GM11168 (cell line): Measurements from ENCODE around the gene OR7A17.

Experiments used
- in situ Hi-C: fragments of 300-500 bp; cut with MboI; formaldehyde crosslinking; loops from one replicate; pipeline ENCODE4 v1.12.0; 2022; ENCODE audit warnings: low sequenced_read_pairs; ENCODE audit not compliant: unreplicated experiment

OR7A17 gene

DNA sequence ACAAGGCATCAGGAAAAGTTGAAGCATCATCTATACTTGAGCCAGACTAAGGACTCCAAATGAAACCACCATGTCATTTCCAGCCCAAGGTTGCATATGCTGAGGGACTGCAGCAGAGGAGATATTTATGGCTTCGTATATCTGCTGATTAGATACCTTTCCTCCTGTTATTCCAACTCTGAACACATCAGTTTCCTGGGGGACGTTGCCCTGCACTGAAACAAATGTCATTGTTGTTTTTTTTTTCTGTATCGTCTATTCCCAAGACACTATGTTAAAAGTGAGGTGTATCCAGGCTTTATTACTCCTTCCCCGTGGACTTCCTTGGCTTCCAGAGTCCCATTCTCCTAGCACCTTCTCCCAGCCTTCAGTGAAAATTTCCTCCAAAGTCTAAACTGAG is at the start of gene OR7A17:
Gene OR7A17 (minus strand): TSS at position 101 of the 400 bp plus-strand sequence. CDS start 4,777 bp downstream, outside the sequence.
- in situ Hi-C loops, result no loop called here

GRCh38 chr19:14933506-14933905 is 47.6 kb upstream of the OR7A17 start:
- in situ Hi-C loops, result no loop called here

- in situ Hi-C loops, result no loop called here
These were observed 30.9 kb upstream of the OR7A17 start for GRCh38 chr19:14916848-14917247.

DNA sequence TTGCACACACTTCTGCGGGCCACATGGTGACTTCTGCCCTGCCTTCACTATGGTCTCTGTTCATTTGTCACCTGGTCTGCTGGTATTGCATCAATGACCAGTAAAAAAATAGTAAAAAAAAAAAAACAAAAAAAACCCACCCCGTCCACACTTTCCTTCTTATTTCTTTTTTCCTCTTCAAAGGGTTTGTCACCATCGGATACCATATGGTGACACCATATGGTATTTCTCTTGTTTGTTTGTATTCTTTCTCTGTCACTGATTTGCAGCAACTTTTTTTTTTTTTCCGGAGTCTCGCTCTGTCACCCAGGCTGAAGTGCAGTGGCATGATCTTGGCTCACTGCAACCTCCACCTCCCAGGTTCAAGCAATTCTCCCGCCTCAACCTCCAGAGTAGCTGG is 29.2 kb upstream of the OR7A17 start:
- in situ Hi-C loops, result no loop called here

GRCh38 chr19:14906711-14907110 is 20.8 kb upstream of the OR7A17 start:
- in situ Hi-C loops, result no loop called here

DNA sequence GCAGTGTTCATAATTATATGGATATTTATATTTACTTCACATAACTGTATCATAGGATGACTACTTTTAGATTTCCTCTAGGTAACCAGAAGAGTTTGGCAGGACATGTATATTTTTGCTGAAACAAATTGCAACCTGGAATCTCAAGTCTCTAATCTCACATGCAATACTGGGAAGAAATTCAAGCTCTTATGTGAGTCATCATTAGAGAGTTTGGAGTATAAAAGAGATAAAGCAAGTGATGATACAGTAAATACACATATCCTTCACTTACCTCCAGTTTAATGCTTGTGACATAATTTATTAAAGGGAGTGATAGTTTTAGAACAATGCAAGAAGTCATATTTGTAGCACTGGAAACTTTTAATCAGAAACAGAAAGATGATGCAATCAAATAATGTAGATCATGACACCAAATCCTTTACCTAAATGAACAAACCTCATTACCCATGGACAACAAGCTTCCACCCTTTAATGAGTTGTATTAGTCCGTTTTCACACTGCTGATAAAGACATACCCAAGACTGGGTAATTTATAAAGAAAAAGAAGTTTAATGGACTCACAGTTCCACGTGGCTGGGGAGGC is 15.8 kb upstream of the OR7A17 start:
- in situ Hi-C loops, result no loop called here

GRCh38 chr19:14890643-14891379 is 4.9 kb upstream of the OR7A17 start:
- in situ Hi-C loops, result no loop called here

GRCh38 chr19:14889994-14890642 is 4.2 kb upstream of the OR7A17 start:
- in situ Hi-C loops, result no loop called here

DNA sequence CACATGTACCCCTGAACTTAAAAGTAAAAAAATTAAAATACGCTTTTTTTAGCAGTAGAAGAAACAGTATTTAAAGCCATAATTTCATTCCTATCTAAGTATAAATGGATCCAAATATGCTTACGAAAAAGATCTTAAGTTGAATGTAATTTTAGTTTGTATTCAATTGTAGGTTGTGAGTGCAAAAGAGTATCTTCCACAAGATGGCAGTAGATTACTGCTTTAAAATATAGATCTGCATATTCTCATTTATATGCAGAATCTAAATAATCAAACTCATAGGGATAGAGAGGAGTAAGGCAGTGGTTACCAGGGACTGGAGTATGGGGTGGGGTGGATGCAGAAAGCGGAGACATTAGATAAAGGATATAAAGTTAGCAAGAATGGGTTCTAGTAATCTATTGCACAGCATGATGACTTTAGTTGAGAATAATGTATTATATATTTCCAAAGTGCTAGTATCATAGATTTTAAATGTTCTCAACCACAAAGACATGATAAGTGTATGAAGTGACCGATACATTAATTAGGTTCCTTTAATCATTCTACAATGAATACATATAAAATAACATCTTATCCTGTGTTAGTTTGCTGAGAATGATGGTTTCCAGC is 14.2 kb downstream of the OR7A17 start:
- in situ Hi-C loops, result no loop called here

- in situ Hi-C loops, result no loop called here
These were observed 17.4 kb downstream of the OR7A17 start for GRCh38 chr19:14868497-14868896.

DNA sequence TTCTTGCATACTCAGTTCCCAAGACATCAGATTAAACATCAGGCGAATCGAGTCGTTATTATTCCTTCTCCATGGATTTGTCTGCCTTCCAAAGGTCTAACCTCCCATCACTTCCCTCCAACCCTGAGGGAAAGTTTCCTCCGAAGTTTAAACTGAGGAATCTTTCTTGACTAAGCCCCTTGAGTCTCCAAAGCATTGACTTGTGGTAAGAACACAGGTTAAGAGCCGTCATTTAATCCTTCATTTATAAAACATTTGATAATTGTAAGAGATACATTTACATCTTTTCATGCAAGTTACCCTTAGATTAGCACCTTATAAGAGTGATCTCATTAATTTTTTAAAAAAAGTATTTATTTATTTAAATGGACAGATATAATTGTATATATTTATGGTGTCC is 37.1 kb downstream of the OR7A17 start, which contains the start of gene OR7A10:
Gene OR7A10 (minus strand): TSS at position 101 of the 400 bp plus-strand sequence. CDS start 7,045 bp downstream, outside the sequence.
- in situ Hi-C loops, result no loop called here

DNA sequence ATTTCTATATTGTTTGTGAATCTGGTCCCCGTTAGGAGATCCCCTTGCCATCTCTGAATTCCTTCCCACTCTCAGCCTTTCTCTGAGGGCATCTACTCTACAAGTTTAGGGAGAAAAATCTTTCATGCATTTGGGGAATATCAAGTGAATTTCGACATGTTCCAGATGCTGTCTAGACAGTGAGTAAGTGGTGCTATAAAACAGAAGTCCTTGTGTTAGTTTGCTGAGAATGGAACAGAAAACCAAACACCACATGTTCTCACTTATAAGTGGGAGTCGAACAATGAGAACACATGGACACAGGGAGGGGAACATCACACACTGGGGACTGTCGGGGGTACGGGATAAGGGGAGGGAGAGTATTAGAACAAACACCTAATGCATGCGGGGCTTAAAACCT is 42.4 kb downstream of the OR7A17 start:
- in situ Hi-C loops, result no loop called here

DNA sequence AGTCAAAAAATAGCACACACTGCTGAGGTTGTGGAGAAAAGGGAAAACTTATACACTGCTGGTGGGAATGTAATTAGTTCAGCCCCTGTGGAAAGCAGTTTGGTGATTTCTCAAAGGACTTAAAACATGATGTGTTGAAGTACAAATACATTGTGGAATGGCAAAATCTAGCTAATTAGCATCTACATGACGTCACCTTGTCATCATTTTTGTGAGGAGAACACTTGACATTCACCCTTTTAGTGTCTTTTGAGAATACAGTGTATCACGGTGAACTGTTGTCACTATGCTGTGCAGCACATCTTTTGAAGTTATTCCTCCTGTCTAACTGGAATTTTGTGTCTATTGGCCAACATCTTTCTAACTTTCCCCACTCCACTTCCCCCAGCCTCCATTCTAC is 42.8 kb downstream of the OR7A17 start:
- in situ Hi-C loops, result no loop called here

DNA sequence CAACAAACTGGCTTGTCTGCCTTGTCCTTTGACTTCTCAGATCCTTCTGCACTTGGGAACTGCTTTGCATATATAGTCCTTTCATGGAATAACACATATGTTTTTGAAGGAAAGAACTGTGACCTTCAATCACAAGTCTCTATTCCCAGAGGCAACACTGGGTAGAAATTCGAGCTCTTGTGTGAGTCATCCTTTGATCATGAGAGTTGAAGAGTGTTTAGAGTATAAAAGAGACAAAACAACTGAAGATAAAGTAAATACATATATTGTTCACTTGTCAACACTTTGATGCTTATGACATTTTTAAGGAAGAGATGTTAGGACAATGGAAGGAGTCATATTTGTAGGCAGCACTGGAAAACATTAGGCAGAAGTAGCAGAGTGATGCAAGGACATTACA is 45.7 kb downstream of the OR7A17 start:
- in situ Hi-C loops, result no loop called here

GRCh38 chr19:14837391-14837790 is 48.5 kb downstream of the OR7A17 start:
- in situ Hi-C loops, result no loop called here

- in situ Hi-C loops, result no loop called here
These were observed 50.9 kb downstream of the OR7A17 start, which contains the start of the genes OR7A5 and OR7C1 for GRCh38 chr19:14835011-14835410. OR7A5 (minus strand) TSS chr19:14835185; CDS start chr19:14828241, 6,944 bp downstream. OR7C1 (minus strand) TSS chr19:14835185; CDS start chr19:14800136, 35,049 bp downstream.

DNA sequence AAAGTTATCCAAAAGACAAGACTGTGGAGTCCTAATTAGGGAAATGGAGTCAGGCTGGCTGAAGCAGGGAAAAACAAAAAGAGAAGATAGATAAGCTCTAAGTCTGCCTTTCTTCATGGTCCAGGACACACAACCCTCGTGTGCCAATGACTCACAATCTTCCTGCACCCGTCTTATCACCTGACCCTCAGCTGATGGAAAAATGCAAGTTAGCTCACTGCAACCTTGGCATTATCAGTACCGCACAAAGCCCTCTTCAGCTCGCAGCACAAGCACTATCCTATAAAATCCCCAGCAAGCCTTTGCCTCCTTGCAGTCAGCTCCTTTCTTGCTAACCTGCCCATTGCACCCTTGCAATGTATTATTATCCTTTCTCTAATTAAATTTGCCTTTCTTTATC is 55.2 kb downstream of the OR7A17 start:
- in situ Hi-C loops, result no loop called here
